ENCODE results near the gene POTEI.
"Not testable (repeated sequence)": the region's sequence is repeated elsewhere in the genome, so short reads cannot be mapped to it uniquely, and the experiment has no call there.

DNA sequence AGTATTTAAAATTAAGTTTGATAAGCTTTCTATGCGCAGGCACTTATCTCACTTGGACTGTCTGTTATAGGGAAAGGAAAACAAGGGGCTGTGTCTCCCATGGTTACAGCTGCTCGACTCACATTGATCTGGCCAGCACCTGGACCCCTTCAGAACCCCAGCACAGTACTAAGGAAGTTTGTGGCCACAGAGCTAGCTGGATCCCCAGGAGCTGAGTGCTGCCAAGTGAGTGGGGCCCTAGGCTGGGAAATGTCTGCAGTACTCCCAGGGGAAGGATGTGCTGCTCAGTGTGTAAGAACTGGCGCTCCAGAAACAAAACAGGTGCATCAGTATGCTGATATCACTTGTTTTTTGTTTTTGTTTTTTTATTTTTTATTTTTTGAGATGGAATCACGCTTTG, 21.1 kb upstream of the POTEI start:
- TF ChIP-seq, protein P1, sequence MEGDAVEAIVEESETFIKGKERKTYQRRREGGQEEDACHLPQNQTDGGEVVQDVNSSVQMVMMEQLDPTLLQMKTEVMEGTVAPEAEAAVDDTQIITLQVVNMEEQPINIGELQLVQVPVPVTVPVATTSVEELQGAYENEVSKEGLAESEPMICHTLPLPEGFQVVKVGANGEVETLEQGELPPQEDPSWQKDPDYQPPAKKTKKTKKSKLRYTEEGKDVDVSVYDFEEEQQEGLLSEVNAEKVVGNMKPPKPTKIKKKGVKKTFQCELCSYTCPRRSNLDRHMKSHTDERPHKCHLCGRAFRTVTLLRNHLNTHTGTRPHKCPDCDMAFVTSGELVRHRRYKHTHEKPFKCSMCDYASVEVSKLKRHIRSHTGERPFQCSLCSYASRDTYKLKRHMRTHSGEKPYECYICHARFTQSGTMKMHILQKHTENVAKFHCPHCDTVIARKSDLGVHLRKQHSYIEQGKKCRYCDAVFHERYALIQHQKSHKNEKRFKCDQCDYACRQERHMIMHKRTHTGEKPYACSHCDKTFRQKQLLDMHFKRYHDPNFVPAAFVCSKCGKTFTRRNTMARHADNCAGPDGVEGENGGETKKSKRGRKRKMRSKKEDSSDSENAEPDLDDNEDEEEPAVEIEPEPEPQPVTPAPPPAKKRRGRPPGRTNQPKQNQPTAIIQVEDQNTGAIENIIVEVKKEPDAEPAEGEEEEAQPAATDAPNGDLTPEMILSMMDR (IDR thresholded peaks at IDR 0.05) = not testable (repeated sequence)
- not testable (repeated sequence) for TF ChIP-seq POLR2A (IDR thresholded peaks at IDR 0.05)

All from testis (tissue), 2 donors.